Adrenal gland (tissue), 5 donors: ENCODE measurements around the gene AMN.

ENCODE experiments used
- POLR2A ChIP-seq, 2 donors: fragments of 450-650 bp; IDR thresholded peaks; one replicate each; pipeline ENCODE4 v1.6.1; 2017; ENCODE audit warnings: antibody characterized with exemption in 2 of 2, mild to moderate bottlenecking in 2 of 2, moderate library complexity in 1 of 2
- TF ChIP-seq, protein P1 (sequence below), 6 experiments: fragments of 450-650 bp in 4 of 6; fragments of 200-600 bp in 2 of 6; sonication (generic) in 1 of 6; IDR thresholded peaks; 1 replicate in 5 of 6; 2 replicates in 1 of 6; pipeline versions ENCODE4 v1.5.1 to v1.8.0; 2016 to 2021; ENCODE audit warnings: antibody characterized with exemption in 6 of 6, mild to moderate bottlenecking in 2 of 6, moderate library complexity in 1 of 6
- donor health status: DM: no; HTN: no; CAD: no.

DNA sequence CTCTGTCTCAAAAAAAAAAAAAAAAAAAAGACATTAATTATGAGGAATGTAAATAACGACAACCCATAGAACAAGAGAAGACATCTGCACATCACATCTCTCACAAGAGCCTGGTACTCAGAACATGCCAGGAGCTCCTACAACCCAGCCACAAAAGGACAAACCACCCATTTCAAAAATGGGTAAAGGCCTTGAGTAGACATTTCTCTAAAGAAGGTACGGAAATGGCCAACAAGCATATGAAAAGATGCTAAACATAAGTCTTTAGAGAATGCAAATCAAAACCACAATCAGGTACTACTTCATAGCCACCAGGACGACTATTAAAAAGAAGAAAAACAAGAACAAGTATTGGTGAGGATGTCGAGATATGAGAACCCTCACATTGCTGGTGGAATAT, 13.3 kb downstream of the AMN start:
- TF ChIP-seq, protein P1, sequence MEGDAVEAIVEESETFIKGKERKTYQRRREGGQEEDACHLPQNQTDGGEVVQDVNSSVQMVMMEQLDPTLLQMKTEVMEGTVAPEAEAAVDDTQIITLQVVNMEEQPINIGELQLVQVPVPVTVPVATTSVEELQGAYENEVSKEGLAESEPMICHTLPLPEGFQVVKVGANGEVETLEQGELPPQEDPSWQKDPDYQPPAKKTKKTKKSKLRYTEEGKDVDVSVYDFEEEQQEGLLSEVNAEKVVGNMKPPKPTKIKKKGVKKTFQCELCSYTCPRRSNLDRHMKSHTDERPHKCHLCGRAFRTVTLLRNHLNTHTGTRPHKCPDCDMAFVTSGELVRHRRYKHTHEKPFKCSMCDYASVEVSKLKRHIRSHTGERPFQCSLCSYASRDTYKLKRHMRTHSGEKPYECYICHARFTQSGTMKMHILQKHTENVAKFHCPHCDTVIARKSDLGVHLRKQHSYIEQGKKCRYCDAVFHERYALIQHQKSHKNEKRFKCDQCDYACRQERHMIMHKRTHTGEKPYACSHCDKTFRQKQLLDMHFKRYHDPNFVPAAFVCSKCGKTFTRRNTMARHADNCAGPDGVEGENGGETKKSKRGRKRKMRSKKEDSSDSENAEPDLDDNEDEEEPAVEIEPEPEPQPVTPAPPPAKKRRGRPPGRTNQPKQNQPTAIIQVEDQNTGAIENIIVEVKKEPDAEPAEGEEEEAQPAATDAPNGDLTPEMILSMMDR (IDR thresholded peaks at IDR 0.05), result no peak
- TF ChIP-seq POLR2A (IDR thresholded peaks at IDR 0.05), result no peak
